Gastrocnemius medialis (tissue), 4 donors: ENCODE data around the gene DPF1.

Experiments
- CTCF ChIP-seq, 5 experiments: fragments of 450-650 bp in 3 of 5; fragments of 200-600 bp in 2 of 5; sonication (generic) in 2 of 5; IDR thresholded peaks in 4 of 5; conservative IDR thresholded peaks in 1 of 5; 1 replicate in 4 of 5; 2 replicates in 1 of 5; pipeline ENCODE4 v1.5.1; 2016 to 2019; ENCODE audit warnings: antibody characterized with exemption in 5 of 5, mild to moderate bottlenecking in 3 of 5, moderate library complexity in 3 of 5
- POLR2A ChIP-seq, 2 donors: fragments of 450-650 bp; IDR thresholded peaks; one replicate each; pipeline ENCODE4 v1.6.1; 2017; ENCODE audit warnings: antibody characterized with exemption in 2 of 2, mild to moderate bottlenecking in 2 of 2, moderate library complexity in 2 of 2

GRCh38 chr19:38263689-38264485 lies 39.9 kb upstream of the DPF1 start:
- TF ChIP-seq CTCF (IDR thresholded peaks at IDR 0.05 in 4 of 5, conservative IDR thresholded peaks at IDR 0.05 in 1 of 5): no peak
- no peak for TF ChIP-seq POLR2A (IDR thresholded peaks at IDR 0.05)
